Renal cortical epithelial cell (primary cell): ENCODE measurements around the gene GREM1. TPM values are rescaled to one million over a fixed set of nuclear protein-coding genes. Genes with fewer than 3 reads are reported as not detected.

Experiments
- DNase-seq: peaks from one replicate; pipeline ENCODE4 v3.0.0-alpha.2; 2011; ENCODE audit warnings: low read depth
- total RNA-seq: library from RNA; depleted of rRNA; stranded (reverse); fragments of >200 nt; gene quantifications from 2 replicates; pipeline ENCODE4 v1.2.3, GENCODE V29; 2014

The GREM1 gene
- total RNA-seq, 1 donor from 2014 or later, result 4.2 TPM

DNA sequence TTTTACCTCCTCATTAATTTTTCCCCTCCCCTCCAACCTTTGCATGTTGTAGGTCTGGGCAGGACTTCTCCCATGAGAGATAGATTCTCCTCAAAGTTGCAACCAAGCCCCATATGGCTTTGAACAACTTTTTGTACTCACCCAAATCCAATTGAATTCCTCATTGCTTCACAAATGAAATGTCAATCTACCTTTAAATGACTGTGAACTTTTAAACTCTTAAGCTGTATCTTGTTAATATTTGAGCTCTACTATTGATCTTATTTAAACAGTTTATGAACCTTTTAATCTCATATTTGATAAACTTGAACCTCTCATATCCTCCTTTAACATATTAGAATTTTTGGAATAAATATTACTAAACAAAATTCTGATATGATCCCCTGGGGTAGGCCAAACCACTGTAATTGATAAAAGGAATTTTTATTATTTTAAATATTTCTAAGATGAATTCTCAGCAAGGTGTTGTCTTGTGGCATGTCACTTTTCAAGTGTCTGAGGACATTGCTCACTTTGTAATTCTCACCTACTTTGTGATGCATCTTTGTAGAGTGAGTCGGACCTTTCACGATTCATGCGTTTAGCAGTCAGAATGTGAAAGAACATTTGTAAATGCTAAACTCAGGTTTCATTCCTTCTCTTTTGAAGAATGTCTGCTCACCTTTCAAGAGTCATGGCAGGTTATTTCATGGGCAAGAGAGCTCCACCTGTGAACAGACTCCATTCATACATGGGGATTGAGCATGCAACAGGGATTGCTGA is 23.4 kb upstream of the GREM1 start:
- peak; percentile 48 for DNase-seq

DNA sequence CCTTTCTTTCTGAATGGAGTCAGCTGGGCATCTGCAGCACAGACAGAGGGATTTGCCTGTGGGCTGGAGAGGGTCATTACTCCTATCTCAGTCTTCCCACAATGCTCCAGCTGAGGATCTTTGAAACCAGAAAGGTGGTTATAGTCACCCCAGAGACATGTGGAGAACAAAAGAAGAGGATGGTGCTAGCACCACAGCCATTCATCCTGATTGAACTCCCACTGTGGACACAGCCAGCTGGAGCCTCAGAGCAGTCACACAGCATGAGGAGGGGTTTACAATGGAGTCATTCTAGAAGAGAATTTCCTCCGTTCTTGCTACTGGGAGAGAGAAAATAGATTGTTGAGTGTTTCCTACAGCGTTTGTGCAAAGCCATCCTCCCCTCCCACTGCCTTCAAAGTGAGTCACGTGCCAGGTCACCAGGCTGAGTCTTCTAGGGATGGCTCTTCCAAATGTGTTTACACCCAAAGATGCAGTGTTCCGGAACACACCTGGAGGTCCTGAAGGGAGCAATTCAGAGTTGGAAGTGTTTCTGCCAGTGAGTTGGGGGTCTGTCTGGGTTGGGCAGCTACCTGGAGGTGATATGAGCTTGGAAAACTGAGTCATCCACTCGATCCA is 18.9 kb upstream of the GREM1 start:
- peak; percentile 43 for DNase-seq

DNA sequence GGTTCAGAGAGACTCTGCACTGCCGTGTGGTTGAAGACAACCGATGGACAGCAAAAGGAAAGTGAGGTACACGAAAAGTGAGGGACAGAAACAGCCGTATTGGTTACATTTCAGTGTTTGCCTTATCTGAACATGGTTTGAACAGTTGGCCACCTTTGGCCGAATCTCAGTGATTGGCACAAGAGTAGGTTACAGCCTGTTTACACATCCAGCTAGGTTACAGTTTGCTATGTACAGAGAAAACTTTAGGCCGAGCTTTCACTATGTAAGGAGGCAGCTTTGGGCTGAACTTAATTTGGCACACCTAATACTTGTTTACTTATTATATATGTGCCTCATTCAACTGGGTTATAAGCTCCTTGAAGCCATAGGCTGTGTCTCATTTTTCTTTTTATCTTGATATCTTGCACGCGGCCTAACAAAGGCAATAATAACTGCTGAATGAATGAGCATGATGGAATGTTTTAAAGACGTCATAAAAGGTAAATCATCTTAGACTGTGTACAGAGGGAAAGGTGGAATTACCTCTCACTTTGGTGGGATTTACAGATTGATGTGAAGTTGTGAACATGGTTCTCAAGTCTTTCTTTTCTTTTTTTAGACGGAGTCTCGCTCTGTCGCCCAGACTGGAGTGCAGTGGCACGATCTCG is 17.2 kb upstream of the GREM1 start:
- no peak for DNase-seq

DNA sequence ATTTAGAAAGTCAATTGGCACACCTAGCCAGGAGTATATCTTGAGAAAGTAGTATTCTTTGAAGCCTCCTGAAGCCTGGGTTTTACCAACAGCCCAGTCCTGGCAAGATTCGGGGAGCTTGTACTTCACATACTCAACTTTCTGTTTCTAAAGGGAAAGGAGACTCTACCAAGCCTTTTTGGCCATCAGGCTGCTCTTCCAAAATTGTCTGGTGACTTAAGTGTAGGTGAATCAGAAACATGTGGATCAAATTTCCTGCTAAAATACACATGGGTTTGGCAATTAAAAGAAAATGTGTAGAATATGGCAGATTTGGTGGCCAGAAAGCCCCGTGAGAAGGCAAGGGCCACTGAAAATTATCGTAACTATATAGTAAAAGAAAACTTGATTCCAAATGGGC is 15.9 kb upstream of the GREM1 start:
- DNase-seq, result no peak

DNA sequence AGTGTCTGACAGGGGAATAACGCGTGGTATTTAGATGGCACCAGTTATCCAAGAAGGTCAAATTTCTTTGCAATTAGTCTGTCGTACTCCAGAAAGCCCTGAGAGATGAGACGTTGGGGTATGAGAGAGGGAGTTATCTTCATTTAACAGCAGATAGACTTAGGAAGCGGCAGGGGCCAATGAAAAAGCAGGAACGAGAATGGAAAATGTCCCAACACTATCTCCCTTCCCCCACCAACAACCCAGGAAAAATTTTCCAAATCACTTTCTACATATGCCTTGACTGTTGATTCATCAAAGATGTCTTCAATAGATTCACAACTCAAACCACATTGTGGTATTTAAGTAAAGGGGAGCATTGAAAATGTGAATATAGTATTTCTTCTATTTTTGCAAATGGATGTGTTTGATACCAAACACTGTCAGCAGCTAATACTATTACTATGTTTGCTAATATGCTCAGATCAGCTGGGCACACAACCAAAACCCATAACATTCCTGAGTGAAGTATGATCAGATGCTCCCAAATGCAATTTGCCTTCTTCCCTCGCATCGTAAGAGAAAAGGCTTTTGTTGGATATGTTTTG is 13.3 kb upstream of the GREM1 start:
- DNase-seq, result no peak

DNA sequence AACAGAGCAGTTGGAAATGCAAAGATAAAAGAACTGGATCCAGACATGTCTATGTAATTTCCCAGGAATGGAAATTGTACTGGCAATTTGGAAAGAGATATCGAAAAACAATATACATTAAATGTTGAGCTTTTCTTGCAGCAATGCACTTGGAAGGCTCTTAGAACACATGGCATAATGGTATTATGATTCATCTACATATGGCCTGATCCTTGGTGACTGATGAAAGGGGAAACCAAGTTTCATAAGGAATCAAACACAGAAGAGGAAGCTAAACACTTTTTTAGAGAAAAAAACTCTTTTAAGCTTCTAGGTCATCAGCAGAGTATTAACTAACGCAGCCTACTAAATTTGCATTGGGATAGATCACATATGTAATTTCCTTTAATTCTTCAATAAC is 12.4 kb upstream of the GREM1 start:
- DNase-seq, result no peak

DNA sequence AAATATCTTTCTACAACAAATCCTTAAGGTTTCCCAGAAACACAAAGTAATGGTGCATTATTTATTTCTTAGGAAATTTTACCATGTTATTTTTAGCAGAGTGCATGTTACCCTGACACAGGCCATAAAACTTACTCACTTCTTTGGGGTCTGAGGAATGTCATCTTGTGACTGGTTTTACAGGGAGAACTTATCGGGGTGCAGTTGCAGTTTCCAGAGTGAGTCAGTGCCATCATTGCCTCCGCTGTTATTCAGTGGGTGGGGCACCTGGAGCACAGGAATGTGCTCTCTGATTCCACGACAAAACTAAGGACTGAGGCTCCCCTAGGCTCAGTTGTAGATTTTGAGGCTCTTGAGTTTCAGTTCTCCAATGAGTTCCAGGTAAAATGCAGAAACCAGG is 11.1 kb upstream of the GREM1 start:
- DNase-seq, result peak; percentile 61

DNA sequence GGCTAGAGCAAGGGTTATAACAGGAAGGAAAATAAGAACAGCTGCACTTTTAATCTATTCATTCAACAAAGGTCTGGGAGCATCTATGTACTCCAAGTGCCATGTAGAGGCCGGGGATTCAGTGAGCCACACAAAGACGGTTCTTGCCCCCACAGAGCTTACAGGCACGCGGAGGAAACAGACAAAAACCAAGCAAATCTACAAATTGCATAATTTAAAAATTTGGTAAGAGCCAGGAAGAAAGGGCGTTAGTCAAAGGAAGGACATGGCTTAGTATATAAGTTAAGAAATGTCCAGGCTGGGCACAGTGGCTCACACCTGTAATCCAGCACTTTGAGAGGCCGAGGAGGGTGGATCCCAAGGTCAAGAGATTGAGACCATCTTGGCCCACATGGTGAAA is 10.4 kb upstream of the GREM1 start:
- no peak for DNase-seq

DNA sequence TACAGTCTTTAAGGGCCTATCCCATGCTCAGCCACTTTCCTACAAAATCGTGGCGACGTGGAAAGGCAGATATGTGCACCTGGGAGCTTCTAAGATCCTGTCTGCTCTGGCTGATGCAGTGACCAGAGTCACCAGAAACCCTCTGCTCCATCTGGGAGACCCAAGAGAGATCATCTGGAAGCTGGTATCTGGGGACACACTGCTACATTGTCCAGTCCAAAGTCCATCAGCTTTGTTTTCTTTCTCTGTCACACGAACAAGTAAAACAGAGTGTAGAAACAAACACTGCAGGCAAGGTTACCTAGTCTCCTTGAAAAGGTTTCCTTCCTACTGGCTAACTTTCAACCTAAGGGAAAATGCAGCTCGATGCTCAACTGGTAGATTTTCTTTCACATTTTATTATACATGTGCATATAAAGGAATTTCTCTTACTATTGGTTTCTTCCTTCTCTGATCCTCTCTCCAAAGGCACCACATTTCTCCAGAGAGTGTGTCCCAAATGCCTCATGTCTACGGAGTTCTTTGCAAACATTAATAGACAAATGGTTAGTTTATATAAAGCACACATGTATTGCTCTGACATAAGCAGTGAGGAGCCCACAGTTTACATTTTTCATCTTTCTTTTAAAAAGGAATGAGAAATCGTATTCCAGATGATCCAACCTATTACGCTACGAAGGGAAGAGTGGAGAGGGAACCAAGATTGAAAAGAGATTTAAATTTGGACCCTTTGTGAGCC is 8.3 kb upstream of the GREM1 start:
- DNase-seq, result no peak

GRCh38 chr15:32715276-32715675 is 2.5 kb upstream of the GREM1 start:
- DNase-seq, result peak; percentile 92

DNA sequence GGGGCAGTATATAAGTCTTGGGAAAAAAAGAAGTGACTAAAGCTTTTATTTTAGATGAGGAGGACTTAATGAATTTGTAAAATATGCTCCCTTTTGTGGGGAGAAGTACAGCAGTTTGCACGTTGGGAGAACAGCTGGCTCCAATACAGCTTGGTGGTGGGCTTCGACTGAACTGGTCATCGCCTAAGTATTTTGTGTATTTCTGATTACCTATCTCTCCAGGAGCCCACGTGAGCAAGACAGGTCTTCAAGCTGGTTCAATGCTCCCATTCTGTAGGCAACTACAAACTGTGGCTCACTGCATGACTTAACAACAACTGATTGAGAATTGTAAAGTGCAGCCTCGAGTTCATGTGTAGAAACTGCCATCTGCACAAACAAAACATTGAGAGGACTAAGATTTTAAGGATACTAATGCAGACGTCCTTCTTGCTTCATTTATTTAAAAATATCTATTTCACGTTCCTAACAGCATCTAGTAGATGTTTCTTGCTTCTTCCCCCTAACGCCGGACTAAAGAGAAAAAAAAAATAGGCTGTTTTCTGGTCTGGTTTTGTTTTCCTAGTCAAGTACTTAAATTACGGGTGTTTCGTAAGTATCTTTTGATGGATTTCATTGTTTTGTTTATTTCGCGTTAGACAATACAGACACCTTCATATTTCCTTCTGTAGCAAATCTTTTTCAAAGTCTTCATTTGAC is 1.4 kb upstream of the GREM1 start:
- no peak for DNase-seq

DNA sequence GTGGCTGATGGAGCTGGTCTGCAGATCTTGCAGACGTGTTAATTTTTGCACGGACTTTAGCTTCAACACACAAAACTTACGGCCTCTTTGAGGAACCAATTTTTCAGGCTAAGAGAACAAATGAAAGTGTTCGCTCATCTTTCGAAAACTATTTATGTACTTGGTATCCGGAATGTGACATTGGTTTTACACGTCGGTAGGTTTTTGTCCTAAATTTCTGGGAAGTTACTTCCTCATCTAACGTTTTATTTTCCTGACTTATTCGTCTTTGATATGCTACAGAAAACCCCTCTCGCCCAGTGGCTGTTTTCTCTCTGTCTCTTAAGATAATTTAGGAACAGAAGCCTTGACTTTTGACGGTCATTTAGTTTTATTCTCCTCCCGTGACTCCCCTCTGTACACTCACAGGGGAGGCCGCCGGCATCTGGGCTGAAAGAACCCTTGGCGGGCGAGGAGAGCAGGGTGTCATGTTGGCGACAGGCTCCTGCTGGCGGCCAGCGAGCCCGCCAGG is 834 bp upstream of the GREM1 start:
- DNase-seq, result no peak

- no peak for DNase-seq
Observed at GRCh38 chr15:32718227-32718820, 520 bp downstream of the GREM1 start.

- DNase-seq, result no peak
Observed at GRCh38 chr15:32718821-32719716, 1.3 kb downstream of the GREM1 start.

- no peak for DNase-seq
Observed at GRCh38 chr15:32721596-32721995, 3.8 kb downstream of the GREM1 start.

- no peak for DNase-seq
Observed at GRCh38 chr15:32722136-32722535, 4.3 kb downstream of the GREM1 start.

DNA sequence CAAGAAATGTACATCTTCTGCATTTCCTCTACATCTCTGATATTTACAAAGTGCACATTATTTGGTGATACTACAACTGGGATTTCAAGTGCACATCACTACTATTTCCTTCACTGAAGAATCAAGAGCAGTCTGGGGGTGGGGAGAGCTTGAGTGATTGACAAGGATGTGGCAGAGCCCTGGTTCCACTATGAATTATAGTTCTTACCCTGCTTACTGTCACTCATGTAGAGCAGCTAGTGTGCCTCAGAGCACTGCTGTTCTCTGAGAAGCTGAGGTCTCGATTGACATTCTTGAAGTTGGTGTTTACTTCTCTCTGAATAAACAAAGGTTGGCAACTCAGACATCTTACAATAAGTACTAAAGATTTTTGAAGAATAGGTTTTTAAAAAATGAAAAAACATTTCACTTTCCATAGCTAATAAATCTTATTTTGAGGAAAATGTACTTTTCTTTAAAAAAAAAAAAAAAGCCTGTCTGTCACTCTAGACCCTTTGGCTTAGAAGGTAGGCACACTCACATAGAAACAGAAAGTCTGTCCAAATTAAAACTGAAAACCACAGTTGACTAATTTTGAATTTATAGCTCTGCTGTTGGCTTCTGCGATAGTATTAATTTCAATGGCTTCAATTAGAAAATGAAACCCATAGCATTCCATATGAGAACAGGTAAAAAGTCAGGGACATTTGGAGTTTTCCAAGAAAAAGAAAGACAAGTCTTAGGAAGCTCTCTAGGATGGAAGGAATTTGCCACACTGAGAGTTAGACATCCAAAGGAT is 5.6 kb downstream of the GREM1 start:
- no peak for DNase-seq

DNA sequence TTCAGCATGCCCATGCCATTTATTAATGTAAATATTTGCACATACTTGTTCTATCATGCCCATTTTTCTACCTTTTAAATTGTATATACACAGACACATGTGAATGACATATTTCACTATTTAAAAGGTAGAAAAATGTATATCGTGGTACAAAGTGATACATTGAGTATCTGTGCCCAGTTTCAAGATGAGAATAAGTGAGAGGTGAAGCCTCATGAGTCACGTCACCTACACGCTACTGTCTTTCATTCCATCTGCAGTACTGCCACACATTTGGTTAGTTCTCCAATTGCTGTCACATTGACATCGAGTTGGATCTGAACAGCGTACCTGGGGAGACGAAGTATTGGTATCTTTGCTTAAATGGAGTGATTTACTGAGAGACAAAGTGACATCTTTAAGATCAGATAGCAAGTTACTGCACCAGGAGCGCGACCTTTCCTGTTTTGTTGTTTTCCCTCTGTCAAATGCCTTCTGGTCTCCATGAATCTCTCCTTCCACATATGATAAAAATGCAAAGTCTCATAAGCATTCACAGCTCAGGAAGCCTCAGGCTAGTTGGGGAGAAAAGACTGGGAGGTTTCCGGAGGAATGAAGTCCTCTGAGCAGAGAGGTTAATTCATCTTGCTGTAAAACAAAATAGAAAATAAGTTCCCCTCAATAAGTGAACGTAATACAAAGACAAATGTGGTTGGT is 12.0 kb downstream of the GREM1 start:
- no peak for DNase-seq
